Spleen (tissue), 11 donors: ENCODE data around the gene FILIP1L. TPM values are rescaled to one million over a fixed set of nuclear protein-coding genes. Genes with fewer than 3 reads are reported as not detected.

Experiments
- DNase-seq: peaks from one replicate; pipeline ENCODE4 v3.0.0-alpha.2; 2020
- H3K27ac ChIP-seq, 8 donors: fragments of 200-600 bp; sonication (generic) in 7 of 8; 1 replicate in 4 of 8; 2 replicates in 4 of 8; pipeline versions ENCODE4 v1.5.0 to v1.8.0; 2016 to 2021; ENCODE audit warnings: inconsistent platforms in 4 of 8, mild to moderate bottlenecking in 4 of 8, moderate library complexity in 1 of 8
- H3K27me3 ChIP-seq, 7 donors: fragments of 200-600 bp; sonication (generic) in 6 of 7; replicated peaks in 1 of 7; 1 replicate in 4 of 7; 2 replicates in 3 of 7; pipeline versions ENCODE4 v1.5.0 to v1.8.0; 2016 to 2021; ENCODE audit warnings: inconsistent platforms in 3 of 7, mild to moderate bottlenecking in 1 of 7
- H3K36me3 ChIP-seq, 6 donors: fragments of 200-600 bp; sonication (generic) in 5 of 6; 1 replicate in 4 of 6; 2 replicates in 2 of 6; pipeline versions ENCODE4 v1.5.0 to v1.8.0; 2016 to 2021; ENCODE audit warnings: inconsistent platforms in 2 of 6
- H3K4me1 ChIP-seq, 6 donors: fragments of 200-600 bp; sonication (generic) in 5 of 6; 1 replicate in 3 of 6; 2 replicates in 3 of 6; pipeline versions ENCODE4 v1.5.0 to v1.8.0; 2016 to 2021; ENCODE audit warnings: inconsistent platforms in 3 of 6
- H3K4me3 ChIP-seq, 8 donors: fragments of 200-600 bp; sonication (generic) in 7 of 8; 1 replicate in 4 of 8; 2 replicates in 4 of 8; pipeline versions ENCODE4 v1.5.0 to v1.8.0; 2016 to 2021; ENCODE audit warnings: inconsistent platforms in 4 of 8, mild to moderate bottlenecking in 4 of 8, moderate library complexity in 2 of 8
- H3K9me3 ChIP-seq, 8 donors: fragments of 200-600 bp; sonication (generic) in 7 of 8; 1 replicate in 4 of 8; 2 replicates in 4 of 8; pipeline versions ENCODE4 v1.5.0 to v1.8.0; 2016 to 2021; ENCODE audit warnings: inconsistent platforms in 4 of 8
- POLR2A ChIP-seq, 3 donors: fragments of 450-650 bp; IDR thresholded peaks; one replicate each; pipeline ENCODE4 v1.5.1; 2017; ENCODE audit warnings: antibody characterized with exemption in 3 of 3, mild to moderate bottlenecking in 1 of 3
- POLR2AphosphoS5 ChIP-seq, 3 donors: sonication (generic); formaldehyde crosslinking; IDR thresholded peaks; one replicate each; pipeline ENCODE4 v1.5.1; 2017; ENCODE audit warnings: antibody characterized with exemption in 3 of 3
- WGBS, 5 donors: extraction: QIAGEN DNeasy Blood & Tissue Kit in 3 of 5; methylation state at CpG; one replicate each; pipeline versions ENCODE4 v1.1.5 to v1.1.7; 2013 to 2018; 5-methylcytosine and 5-hydroxymethylcytosine counted together
- intact Hi-C: fragments of 100-400 bp; cut with DNase I; formaldehyde crosslinking; loops from one replicate; pipeline ENCODE4 v1.15.0; 2023; ENCODE audit warnings: low total_unique reads
- microRNA-seq, 3 donors: library from miRNA; unstranded; fragments of <30 nt; microRNA quantifications; one replicate each; pipeline versions ENCODE4 to v1.1.0, GENCODE V29; 2019 to 2020
- polyA plus RNA-seq, 3 donors: library from polyadenylated mRNA; stranded (reverse); fragments of 200-250 nt; gene quantifications; one replicate each; pipeline ENCODE4 v1.2.1, GENCODE V29; 2013
- small RNA-seq, 4 donors: library from RNA; depleted of rRNA; stranded (forward); fragments of <200 nt; gene quantifications; one replicate each; pipeline ENCODE3, GENCODE V24; 2016
- total RNA-seq, 7 donors: library from RNA; depleted of rRNA in 3 of 7; stranded (reverse); fragments of >200 nt in 3 of 7; fragmentation: NEBNext Ultra II Directional in 4 of 7; extraction: Animal tissue kit (Norgen Biotek cat#: 25700) in 4 of 7; gene quantifications; one replicate each; pipeline versions ENCODE4 v1.1.0 to v1.2.1, GENCODE V29; 2016 to 2021
- TF ChIP-seq, protein P1 (sequence below), 11 experiments: fragments of 200-600 bp in 7 of 11; fragments of 450-650 bp in 4 of 11; sonication (generic) in 4 of 11; IDR thresholded peaks in 8 of 11; conservative IDR thresholded peaks in 3 of 11; 1 replicate in 7 of 11; 2 replicates in 4 of 11; pipeline versions ENCODE4 v1.4.0 to v1.8.0; 2016 to 2021; ENCODE audit warnings: antibody characterized with exemption in 11 of 11, inconsistent platforms in 4 of 11, mild to moderate bottlenecking in 1 of 11
- donor health status: healthy with polysubstance abuse.
- donor health status: DM: no; HTN: no; CAD: no; lungs with moderate emphysema.
- donor health status: DM: no; HTN: no; CAD: no.
- donor health status: Bipolar disorder and iron deficiency.
- donor health status: healthy.
- donor health status: DM: no; HTN: no; CAD: no.
- donor health status: DM: yes; HTN: yes; CAD: no.

Gene FILIP1L
- total and polyA plus RNA-seq, 10 donors, result 11.1 to 47.7 (median 30.9) TPM

- H3K9me3 ChIP-seq, result peaks cover 0 to 9% (median 6%) of the 10 kb centered on the region in 8 donors
- no peaks in the 10 kb centered on the region for H3K27me3 ChIP-seq
- intact Hi-C loops, result no loop called here
- no peak overlapping the region for H3K4me3 ChIP-seq
- TF ChIP-seq, protein P1, sequence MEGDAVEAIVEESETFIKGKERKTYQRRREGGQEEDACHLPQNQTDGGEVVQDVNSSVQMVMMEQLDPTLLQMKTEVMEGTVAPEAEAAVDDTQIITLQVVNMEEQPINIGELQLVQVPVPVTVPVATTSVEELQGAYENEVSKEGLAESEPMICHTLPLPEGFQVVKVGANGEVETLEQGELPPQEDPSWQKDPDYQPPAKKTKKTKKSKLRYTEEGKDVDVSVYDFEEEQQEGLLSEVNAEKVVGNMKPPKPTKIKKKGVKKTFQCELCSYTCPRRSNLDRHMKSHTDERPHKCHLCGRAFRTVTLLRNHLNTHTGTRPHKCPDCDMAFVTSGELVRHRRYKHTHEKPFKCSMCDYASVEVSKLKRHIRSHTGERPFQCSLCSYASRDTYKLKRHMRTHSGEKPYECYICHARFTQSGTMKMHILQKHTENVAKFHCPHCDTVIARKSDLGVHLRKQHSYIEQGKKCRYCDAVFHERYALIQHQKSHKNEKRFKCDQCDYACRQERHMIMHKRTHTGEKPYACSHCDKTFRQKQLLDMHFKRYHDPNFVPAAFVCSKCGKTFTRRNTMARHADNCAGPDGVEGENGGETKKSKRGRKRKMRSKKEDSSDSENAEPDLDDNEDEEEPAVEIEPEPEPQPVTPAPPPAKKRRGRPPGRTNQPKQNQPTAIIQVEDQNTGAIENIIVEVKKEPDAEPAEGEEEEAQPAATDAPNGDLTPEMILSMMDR (IDR thresholded peaks at IDR 0.05 in 8 of 11, conservative IDR thresholded peaks at IDR 0.05 in 3 of 11), result no peak
- TF ChIP-seq POLR2A (IDR thresholded peaks at IDR 0.05), result no peak
- TF ChIP-seq POLR2AphosphoS5 (IDR thresholded peaks at IDR 0.05), result no peak
- WGBS, 5 donors, result 72 to 93% (median 85%) methylated on average over 4 of the region's 4 CpGs
- H3K27ac ChIP-seq, result no peak overlapping the region
- H3K4me1 ChIP-seq, result no peaks in the 10 kb centered on the region
- no peak for DNase-seq
- H3K36me3 ChIP-seq, result no peaks in the 10 kb centered on the region
Measured at GRCh38 chr3:99799422-99799821, 314.9 kb downstream of the FILIP1L start.

DNA sequence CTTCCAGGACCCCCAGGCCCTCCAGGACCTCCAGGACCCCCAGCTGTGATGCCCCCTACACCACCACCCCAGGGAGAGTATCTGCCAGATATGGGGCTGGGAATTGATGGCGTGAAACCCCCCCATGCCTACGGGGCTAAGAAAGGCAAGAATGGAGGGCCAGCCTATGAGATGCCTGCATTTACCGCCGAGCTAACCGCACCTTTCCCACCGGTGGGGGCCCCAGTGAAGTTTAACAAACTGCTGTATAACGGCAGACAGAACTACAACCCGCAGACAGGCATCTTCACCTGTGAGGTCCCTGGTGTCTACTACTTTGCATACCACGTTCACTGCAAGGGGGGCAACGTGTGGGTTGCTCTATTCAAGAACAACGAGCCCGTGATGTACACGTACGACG, 318.7 kb downstream of the FILIP1L start:
- H3K4me3 ChIP-seq, result no peak overlapping the region
- H3K4me1 ChIP-seq, result no peaks in the 10 kb centered on the region
- DNase-seq, result no peak
- 84 to 90% (median 89%) methylated on average over 13 to 15 of the region's 15 CpGs for whole genome bisulfite sequencing, 5 donors
- TF ChIP-seq POLR2A (IDR thresholded peaks at IDR 0.05) (no peak), POLR2AphosphoS5 (IDR thresholded peaks at IDR 0.05) (no peak)
- TF ChIP-seq, protein P1 (IDR thresholded peaks at IDR 0.05 in 8 of 11, conservative IDR thresholded peaks at IDR 0.05 in 3 of 11), result no peak
- no peak overlapping the region for H3K27ac ChIP-seq
- intact Hi-C loops, result no loop called here
- no peaks in the 10 kb centered on the region for H3K27me3 ChIP-seq
- H3K36me3 ChIP-seq, result no peaks in the 10 kb centered on the region
- no peaks in the 10 kb centered on the region for H3K9me3 ChIP-seq

GRCh38 chr3:99794485-99794884, 319.8 kb downstream of the FILIP1L start:
- Histone ChIP-seq H3K27me3 (no peaks in the 10 kb centered on the region), H3K36me3 (no peaks in the 10 kb centered on the region), H3K27ac (no peak overlapping the region), H3K4me1 (no peaks in the 10 kb centered on the region), H3K4me3 (no peak overlapping the region), H3K9me3 (no peaks in the 10 kb centered on the region)
- no peak for DNase-seq
- intact Hi-C loops, result no loop called here
- WGBS, 5 donors, result 89 to 94% (median 91%) methylated on average over 5 to 8 of the region's 8 CpGs
- no peak for TF ChIP-seq POLR2A (IDR thresholded peaks at IDR 0.05)

DNA sequence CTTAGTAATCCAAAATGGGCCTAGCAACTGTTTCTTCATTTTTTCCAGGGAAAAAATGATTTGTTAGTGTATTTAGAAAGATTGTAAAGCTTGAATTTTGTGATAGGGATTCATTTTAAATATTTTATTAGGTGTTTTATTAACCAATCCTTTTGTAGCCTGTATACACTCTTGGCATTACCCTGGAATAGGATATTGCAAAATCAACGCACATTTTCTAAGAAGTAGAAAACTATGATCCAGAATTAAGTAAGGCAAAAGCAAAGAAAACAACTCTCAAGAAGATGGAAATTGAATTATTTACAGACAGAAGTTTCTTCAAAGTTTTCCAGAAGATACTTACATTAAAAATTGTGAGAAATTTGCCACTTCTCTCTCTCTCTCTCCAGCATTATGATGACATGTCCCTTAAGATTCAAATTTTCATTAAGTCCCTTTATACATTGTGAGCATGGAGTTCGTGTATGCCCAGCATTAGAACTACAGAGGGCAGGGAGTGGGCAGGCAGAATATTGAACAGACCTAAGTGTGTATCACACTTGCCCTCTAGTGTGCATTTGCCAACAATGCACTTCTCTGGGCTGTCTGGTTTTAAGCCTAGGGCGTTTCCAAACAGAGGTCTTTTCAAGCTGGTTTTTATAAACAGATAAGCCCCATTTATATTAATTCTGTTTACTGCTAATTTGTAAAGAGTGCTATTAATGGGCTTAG, 325.1 kb downstream of the FILIP1L start:
- no peak overlapping the region for H3K4me3 ChIP-seq
- no peaks in the 10 kb centered on the region for H3K36me3 ChIP-seq
- WGBS, 5 donors, result 19 to 35% (median 25%) methylated on average over 3 of the region's 3 CpGs
- DNase-seq, result no peak
- H3K9me3 ChIP-seq, result no peaks in the 10 kb centered on the region
- H3K27me3 ChIP-seq, result no peaks in the 10 kb centered on the region
- TF ChIP-seq POLR2A (IDR thresholded peaks at IDR 0.05) (no peak), POLR2AphosphoS5 (IDR thresholded peaks at IDR 0.05) (no peak)
- TF ChIP-seq, protein P1 (IDR thresholded peaks at IDR 0.05 in 8 of 11, conservative IDR thresholded peaks at IDR 0.05 in 3 of 11), result peak in 8 of 11 experiments; percentile 12 to 58 (median 38)
- intact Hi-C loops, result no loop called here
- no peak overlapping the region for H3K27ac ChIP-seq
- no peaks in the 10 kb centered on the region for H3K4me1 ChIP-seq

Small RNA genes lying within 50 kb of the gene (microRNA-seq; reads per million reads assigned to microRNA genes)
- gene MIR3921, result 0 reads per million in 3 donors

Small RNA genes lying within 50 kb of the gene (small RNA-seq; reads per million reads assigned to genes)
- 0 reads per million in 4 donors for gene MIR3921

Other genes starting within 250 kb of the FILIP1L start
- 10 to 100 TPM; 38.3 to 61.4 (median 44.7) TPM for gene TBC1D23, start 146.5 kb upstream of the FILIP1L start, total RNA-seq
- 10 to 100 TPM; 16.1 to 19.4 (median 18.7) TPM for gene TBC1D23, start 146.5 kb upstream of the FILIP1L start, polyA plus RNA-seq
- 10 to 100 TPM; 16.8 to 29.3 (median 24.7) TPM for gene NIT2, start 220.3 kb upstream of the FILIP1L start, total RNA-seq
- gene NIT2, start 220.3 kb upstream of the FILIP1L start, polyA plus RNA-seq, result 10 to 100 TPM; 23.9 to 30.8 (median 26.0) TPM